NCI-H774 (cell line): ENCODE data around the gene GUCD1.

Experiments used
- DNase-seq: peaks from one replicate; lab custom pipeline; 2025; lab: John Stamatoyannopoulos, UW

GUCD1 gene

DNA sequence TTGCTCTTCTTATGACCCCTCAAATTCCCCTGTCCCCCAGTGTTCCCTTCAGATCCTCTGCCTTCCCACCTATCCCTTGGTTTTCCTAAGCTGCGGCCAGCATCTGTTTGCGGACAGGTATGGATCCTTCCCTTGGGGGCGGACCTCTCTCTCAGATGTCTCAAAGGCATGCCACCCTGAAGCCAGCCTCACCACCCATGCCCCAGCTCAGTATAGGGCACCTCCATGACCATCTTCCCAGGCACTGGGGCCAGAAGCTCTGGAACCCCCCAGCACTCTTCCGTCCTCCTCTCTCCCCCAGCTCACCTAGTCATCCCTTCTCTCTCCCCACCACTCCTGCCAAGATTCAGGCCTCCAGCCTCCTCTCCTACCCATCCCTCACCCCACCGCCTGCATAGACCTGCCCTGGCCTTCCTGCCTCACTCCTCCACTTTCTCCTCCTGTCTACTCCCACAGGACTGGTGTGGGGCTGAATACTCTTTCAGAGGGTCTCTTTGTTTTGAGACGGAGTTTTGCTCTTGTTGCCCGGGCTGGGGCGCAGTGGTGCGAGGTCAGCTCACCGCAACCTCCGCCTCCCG lies 35.7 kb upstream of the GUCD1 start:
- no peak for DNase-seq

DNA sequence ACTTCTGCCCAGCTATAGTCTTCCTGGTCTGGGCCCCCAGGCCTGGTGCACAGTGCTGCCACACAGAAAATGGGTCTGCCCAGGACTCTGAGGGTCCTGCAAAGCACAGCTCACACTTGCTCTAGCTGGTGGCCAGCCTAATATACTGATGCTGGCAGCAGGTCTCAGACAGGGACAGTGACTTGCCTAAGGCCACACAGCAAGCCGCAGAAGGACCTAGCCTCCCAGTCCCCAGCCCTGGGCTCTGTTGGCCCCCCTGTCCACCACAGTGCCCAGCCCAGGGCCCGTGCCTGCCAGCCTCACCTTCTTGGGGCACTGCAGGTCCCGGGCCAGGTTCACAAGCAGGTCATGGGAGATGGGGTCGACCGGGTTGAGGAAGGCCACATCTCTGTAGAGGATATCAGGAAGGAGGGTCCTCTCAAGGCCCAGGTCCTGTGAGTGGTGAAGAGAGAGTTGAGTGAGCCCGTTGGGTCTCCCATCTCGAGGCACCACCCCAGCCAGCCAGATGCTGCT lies 34.6 kb upstream of the GUCD1 start:
- DNase-seq: no peak

DNA sequence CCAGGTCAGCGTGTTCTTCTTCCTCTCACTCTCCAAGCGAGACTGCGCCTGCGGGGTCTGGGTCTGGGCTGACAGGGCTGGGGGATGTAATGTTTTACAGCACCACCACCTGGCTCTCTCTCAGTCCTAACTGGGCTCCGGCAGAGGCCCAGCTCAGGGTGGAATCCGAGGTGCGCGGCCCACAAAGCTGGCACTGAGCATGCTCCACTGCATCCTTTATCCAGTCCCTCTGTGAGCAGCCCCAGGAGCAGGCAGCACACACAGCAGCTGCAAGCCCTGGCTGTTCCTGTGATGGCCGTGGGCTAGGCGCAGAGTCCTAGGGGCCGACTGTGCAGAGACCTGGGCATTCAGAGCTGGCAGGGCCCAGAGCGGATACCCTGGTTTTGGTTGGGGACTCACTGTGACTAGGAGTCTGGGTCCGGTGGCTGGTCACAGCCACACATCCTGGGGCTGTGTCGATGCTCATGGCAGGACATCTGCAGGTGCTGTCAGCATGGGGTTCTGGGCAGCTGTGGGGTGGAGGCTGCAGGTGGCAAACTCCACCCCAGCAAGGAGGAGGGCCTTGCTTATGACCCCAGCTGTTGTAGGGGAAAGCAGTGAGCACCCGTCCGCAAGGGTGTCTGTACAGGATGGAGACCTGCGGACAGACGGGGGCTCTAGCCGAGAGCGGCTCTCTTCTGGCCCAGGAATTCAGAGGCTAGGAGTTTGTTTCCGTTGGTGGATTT lies 34.0 kb upstream of the GUCD1 start:
- DNase-seq: no peak

DNA sequence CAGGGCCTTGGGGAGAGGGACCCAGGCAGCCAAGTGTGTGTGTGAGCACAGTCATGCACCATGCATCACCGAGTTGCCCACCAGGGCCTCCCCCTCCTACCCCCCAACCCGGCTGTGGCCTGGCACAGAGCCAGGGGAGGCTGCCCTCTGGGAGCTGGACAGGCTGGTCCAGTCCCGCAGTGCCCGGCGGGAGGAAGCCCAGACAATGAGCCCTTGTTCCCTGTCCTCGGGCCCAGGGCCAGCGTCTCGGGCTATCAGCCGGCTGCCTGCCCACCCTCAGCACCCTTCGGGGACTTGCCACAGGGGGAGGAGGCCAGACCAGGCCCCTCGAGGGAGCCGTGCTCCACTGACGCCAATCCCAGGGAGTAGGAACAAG lies 33.4 kb upstream of the GUCD1 start:
- no peak for DNase-seq

DNA sequence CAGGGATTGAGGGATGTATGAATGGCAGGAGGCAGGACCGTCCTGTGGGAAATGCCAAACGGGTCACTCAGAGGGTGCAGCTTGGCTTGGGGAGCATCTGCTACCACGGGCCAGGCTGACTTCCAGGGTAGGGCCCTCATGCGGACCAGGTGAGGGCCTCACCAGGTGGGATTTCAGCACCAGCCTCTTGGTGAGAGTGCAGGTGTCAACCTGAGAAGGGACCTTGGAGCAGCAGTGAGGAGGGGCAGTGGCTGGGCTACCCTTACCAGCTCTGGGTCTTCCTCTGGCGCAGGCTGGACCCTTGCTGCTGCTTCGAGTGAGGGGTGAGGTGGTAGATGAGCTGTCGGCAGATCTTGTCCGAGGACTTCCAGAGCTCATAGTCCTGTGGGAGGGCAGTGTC lies 33.0 kb upstream of the GUCD1 start:
- no peak for DNase-seq

GRCh38 chr22:24587251-24587650 lies 32.3 kb upstream of the GUCD1 start:
- DNase-seq: no peak

DNA sequence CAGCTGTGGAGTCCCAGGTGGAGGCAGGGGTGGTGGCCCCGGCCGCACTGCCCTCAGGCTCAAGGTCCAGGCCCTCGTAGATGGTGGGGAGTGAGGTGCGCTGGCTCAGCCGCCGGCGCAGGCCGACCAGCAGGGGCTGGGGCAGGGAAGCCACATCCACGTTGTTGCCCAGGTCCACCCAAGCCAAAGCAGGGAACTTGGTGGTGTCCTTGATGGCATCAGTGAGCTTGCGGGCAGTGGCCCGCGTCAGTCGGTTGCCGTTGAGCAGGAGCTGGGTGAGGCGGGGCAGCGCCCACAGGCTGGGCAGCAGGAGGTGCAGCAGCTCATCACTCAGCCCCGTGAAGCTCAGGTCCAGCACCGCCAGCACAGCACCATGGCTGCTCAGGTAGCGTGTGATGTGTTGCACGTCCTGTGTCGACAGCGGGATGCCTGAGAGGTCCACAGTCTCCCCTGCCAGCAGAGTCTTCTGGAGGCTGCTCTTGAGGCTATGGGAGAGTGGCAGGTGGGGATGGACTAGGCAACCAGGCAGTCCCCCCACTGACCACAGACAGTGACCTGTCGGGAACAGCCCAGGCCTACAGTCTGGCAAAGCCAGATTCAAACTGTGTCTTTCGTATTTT lies 31.1 kb upstream of the GUCD1 start:
- no peak for DNase-seq

GRCh38 chr22:24585461-24585860 lies 30.5 kb upstream of the GUCD1 start:
- no peak for DNase-seq

DNA sequence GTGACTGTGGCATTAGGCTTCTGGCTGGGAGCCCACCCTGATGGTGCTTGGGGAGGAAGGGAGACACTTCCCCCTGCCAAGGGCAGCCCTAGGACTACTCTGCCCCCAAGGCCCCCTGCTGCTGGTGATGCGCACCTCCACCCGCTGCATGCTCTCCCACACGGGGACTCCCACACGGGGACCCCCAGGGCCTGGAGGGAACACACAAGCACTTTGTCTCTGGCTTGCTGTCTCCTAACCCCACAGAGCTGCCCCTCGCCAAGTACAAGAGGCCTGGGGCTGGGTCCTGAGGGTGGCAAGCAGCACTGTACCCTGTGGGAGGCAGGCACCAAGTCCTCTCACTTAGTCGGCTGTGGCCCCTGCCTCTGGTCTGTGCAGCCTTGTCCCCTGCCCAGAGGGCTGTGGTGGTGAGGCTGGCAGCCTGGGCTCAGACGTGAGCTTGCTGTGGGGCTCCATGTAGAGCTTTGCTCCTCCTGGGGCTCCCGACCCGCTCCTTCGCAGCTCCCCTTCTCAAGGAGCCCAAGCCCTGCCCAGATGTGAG lies 30.0 kb upstream of the GUCD1 start:
- no peak for DNase-seq

DNA sequence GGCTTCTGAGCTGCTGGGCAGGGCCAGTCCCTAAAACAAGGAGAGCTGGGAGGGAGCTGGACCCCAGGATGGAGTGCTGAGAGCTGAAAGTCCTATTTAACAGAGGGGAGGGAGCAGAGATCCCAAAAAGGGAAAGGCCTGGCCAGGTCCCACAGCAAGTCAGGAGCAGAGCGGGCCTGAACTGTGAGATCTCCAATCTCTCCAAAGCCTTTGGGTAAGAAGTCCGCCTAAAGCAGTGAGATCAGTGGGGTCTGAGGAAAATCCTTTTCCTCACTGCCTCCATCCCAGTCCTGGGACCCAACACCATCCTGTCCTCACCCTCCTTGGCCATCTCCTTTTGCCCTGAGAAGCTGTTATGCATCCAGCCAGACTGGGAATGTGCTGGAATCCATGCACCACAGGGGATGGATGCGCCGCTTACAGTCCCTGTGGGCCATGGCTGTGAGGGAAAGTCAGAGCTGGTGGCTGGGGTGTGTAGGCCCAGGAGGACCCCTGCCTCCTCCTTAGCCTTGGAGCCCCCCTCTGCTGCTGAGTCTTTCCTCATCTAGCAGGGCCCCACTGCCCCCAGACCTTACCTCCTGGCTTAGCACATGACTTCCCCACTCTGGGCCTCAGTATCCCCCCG lies 29.3 kb upstream of the GUCD1 start:
- DNase-seq: no peak

DNA sequence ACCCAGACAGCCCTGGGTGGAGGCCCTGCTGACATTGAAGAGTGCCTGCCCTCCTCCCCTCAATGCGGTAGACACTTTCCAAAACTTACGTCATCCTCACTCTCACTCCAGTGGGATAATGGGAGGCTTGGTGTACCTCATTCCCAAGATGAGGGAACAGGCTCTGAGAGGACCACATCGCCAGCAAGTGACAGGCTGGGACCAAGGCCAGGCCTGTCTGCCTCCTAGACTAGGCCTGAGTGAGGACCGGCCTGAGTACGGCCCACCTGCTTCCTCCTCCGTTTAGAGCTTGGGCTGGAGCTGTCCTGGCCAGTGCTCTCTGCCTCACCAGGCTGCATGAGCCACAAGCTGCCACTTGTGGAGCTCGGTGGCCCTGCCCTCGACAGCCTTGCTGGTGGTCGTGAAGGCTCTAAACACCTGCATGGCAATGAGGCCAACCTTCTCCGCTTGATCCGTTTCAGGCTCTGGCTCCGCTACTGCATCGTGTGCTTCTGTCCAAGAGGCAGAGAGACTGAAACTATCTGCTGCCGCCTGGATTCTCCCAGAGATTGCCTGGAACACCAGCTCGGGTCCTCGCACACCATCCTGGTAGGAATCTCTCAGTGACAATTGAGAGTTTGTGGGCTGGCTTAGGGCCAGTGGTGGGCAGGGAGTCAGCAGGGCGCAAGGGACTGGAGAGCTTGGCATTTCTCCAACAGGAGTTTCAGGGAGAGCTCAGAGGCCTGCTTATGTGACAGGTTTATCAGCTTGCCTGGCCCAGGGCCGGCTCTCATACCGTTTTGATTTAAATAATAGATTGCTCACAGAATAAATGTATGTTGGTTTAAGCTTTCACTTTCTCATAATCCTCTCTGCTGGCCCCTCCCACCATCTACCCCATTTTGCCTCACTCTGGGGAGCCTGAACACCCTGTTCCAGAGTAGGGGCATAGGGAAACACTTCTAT lies 28.6 kb upstream of the GUCD1 start:
- no peak for DNase-seq

GRCh38 chr22:24582056-24582814 lies 27.3 kb upstream of the GUCD1 start:
- DNase-seq: no peak

DNA sequence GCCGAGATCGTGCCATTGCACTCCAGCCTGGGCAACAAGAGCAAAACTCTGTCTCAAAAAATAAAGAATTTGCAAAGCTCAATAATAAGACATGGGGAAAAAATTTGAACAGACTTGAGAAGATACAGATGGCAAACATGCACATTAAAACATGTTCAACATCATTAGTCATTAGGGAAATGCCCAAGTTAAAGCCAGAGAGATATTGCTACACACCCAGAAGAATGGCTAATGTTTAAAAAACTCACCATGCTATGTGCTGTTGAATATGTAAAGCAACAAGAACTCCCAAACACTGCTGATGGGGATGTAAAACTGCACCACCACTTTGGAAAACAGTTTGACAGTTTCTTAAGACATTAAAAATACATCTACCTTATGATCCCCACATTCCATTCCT lies 25.3 kb upstream of the GUCD1 start:
- no peak for DNase-seq

DNA sequence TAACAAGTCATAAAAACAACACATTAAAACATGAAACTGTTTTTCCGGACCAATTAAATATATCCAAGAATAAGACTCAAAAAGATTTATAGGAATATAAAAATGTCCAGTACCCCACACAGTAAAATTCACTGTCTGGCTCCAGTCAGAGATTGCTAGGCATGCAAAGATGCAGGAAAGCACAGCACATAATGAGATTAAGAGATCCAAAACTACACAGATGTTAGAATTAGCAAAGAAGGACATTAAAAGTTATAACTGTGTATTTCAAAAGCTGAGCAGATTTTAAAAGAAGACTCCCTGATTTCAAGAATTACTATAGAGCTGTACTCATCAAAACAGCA lies 24.3 kb upstream of the GUCD1 start:
- DNase-seq: no peak

DNA sequence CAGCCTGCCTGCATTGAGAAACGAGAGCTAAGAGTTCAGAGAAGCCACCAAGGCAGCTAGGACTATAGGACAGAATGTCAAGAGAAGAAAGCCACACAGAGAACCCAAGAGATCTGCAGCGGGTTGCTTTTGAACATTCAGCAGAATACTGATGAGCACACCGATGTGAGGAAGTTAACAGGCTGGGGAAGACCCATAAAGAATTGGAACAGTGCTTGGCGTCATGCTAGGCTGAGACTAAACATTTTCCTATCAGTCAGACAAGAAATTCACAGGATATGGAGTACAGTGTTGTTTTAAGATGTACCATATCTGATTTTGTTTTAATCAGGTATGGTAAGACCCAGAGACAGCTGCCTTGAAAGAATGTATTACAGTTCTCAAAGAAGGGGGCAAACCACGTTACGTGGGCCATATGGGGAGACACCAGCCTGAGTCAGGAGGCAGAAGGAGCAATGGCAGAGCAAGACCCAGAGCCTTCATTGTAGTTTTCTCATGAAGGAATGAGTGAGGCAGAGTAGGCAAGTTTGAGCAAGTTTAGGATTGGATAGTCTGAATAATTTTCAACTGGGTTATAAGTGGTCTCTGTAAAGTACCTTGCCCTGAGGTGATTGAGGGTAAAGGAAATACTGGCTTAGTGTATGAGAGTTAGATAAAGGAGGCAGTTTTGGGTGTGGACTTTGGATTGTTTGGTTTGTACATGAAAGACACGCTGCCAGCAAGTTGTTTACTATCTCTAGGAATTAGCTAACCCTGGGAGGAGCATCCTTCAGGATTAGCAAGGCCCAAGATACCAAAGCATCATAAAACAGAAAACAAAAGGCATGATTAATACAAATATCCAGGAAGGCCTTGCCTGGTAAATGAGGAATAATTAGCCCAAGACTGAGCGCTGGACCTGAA lies 23.7 kb upstream of the GUCD1 start:
- DNase-seq: no peak

- DNase-seq: no peak
These were observed 21.8 kb upstream of the GUCD1 start for GRCh38 chr22:24576778-24577177.

- no peak for DNase-seq
These were observed 16.3 kb upstream of the GUCD1 start for GRCh38 chr22:24571266-24571665.

DNA sequence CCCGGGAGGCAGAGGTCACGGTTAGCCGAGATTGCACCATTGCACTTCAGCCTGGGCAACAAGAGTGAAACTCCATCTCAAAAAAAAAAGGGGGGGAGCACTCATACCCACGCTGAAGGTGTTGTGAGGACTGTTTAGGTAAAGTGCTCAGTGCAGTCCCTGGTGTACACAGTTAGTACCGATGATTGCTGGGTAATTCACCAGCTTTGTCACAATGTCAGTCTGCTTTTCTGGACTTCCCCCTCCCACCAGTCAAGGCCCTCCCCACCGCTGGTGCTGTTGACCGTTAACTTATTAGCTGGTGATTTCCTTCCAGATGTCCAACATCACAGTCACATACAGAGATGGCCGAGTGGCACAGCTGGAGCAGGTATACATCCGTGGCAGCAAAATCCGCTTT lies 12.7 kb upstream of the GUCD1 start:
- no peak for DNase-seq

DNA sequence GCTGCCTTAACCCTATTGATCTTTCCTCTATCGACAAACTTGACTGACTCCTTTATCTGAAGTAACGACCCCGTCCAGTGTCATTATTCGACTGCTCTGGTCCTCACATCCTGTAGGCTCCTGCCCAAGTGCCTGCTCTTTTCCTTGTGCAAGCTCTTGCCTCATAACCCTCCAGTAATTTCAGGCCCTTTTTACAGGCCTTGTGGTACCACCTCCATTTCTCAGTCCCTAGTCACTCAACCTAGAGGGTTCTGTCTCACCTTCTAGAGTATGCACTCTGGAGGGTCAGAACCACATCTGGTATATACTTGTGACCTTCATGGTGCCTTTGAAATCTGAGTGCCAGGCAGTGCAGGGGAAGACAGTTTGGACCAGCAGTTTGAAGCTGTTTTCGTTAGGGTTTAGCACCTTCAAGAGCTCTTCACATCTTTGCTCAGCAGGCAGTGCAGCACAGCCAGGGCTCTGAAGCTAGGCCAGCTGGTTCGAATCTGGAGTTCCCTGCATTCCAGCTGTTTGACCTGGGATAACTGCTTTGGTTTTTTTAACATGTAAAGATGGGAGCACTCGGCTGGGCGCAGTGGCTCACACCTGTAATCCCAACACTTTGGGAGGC lies 12.1 kb upstream of the GUCD1 start:
- no peak for DNase-seq

GRCh38 chr22:24565077-24565476 lies 10.1 kb upstream of the GUCD1 start:
- no peak for DNase-seq
